Upper lobe of left lung (tissue), 4 donors: ENCODE data around the gene ALDH1A3.

ENCODE experiments used
- EP300 ChIP-seq, 4 donors: sonication (generic); formaldehyde crosslinking; IDR thresholded peaks; one replicate each; pipeline ENCODE4 v1.5.1; 2017; ENCODE audit warnings: antibody characterized with exemption in 4 of 4, control low read depth in 2 of 4
- POLR2A ChIP-seq, 4 donors: fragments of 450-650 bp; IDR thresholded peaks; one replicate each; pipeline ENCODE4 v1.5.1; 2016 to 2017; ENCODE audit warnings: antibody characterized with exemption in 4 of 4, mild to moderate bottlenecking in 2 of 4
- POLR2AphosphoS5 ChIP-seq, 2 donors: sonication (generic); formaldehyde crosslinking; IDR thresholded peaks; one replicate each; pipeline ENCODE4 v1.5.1; 2017; ENCODE audit warnings: antibody characterized with exemption in 2 of 2
- TF ChIP-seq, protein P1 (sequence below), 6 experiments: fragments of 450-650 bp in 4 of 6; fragments of 200-600 bp in 2 of 6; sonication (generic) in 2 of 6; IDR thresholded peaks; one replicate each; pipeline ENCODE4 v1.5.1; 2016 to 2019; ENCODE audit warnings: antibody characterized with exemption in 6 of 6

DNA sequence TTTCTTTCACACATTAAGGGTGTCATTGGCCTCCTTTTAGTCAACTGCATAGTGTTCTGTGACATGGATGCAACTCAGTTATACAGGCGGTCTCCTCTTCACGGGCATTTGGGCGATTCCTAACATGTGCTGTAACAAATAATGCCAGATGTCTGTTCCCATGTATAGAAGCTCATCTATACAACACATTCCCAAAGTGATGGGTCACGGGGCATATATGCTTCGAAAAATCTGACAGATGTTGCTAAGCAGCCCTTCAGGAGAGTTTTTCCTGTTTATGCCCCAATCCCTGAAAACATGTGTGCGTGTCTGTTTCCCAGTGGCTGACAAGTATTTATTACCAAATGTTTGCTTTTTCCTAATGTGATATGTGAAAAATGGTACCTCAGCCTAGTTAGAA lies 65.4 kb downstream of the ALDH1A3 start:
- TF ChIP-seq, protein P1, sequence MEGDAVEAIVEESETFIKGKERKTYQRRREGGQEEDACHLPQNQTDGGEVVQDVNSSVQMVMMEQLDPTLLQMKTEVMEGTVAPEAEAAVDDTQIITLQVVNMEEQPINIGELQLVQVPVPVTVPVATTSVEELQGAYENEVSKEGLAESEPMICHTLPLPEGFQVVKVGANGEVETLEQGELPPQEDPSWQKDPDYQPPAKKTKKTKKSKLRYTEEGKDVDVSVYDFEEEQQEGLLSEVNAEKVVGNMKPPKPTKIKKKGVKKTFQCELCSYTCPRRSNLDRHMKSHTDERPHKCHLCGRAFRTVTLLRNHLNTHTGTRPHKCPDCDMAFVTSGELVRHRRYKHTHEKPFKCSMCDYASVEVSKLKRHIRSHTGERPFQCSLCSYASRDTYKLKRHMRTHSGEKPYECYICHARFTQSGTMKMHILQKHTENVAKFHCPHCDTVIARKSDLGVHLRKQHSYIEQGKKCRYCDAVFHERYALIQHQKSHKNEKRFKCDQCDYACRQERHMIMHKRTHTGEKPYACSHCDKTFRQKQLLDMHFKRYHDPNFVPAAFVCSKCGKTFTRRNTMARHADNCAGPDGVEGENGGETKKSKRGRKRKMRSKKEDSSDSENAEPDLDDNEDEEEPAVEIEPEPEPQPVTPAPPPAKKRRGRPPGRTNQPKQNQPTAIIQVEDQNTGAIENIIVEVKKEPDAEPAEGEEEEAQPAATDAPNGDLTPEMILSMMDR (IDR thresholded peaks at IDR 0.05), result no peak
- no peak for TF ChIP-seq POLR2A (IDR thresholded peaks at IDR 0.05)
- TF ChIP-seq POLR2AphosphoS5 (IDR thresholded peaks at IDR 0.05), result no peak
- TF ChIP-seq EP300 (IDR thresholded peaks at IDR 0.05), result no peak
